BJ (cell line): Measurements from ENCODE around the gene ANAPC7. TPM values are rescaled to one million over a fixed set of nuclear protein-coding genes. Genes with fewer than 3 reads are reported as not detected.

ENCODE experiments used
- CTCF ChIA-PET: fragments of 350-600 bp; formaldehyde crosslinking; extraction: SDS; loops from one replicate; lab custom pipeline; 2021; ENCODE audit warnings: antibody characterized with exemption, inconsistent platforms; lab: Yijun Ruan, JAX
- POLR2A ChIA-PET: fragments of 300-600 bp; sonication (Branson Sonifier 250); formaldehyde crosslinking; extraction: SDS; loops from one replicate; lab custom pipeline; 2021; ENCODE audit warnings: antibody characterized with exemption; lab: Charles Lee
- DNase-seq: peaks from one replicate; pipeline ENCODE4 v3.0.0-alpha.2; 2011; ENCODE audit warnings: low read depth
- H3K27me3 ChIP-seq: 2 replicates; pipeline ENCODE4 v1.6.0; 2011; ENCODE audit warnings: low read length; ENCODE audit not compliant: control insufficient read depth, insufficient read depth
- H3K36me3 ChIP-seq: 2 replicates; pipeline ENCODE4 v1.5.1; 2011; ENCODE audit warnings: low read length; ENCODE audit not compliant: control insufficient read depth, insufficient read depth
- H3K4me3 ChIP-seq: 2 replicates; pipeline ENCODE4 v1.5.1; 2011; ENCODE audit warnings: low read depth, mild to moderate bottlenecking, control low read depth, low read length
- polyA minus RNA-seq: library from RNA; depleted of rRNA, polyadenylated mRNA; stranded (reverse); fragments of >200 nt; gene quantifications from 2 replicates; pipeline ENCODE4 v1.2.3, GENCODE V29; 2011; rRNA and poly(A)+ RNA removed
- polyA plus RNA-seq: library from polyadenylated mRNA; depleted of rRNA; stranded (reverse); fragments of >200 nt; gene quantifications from 2 replicates; pipeline ENCODE4 v1.2.3, GENCODE V29; 2011; rRNA removed
- TF ChIP-seq, protein P1 (sequence below): IDR thresholded peaks from 2 replicates; pipeline ENCODE4 v1.5.1; 2011; ENCODE audit warnings: low read depth, mild to moderate bottlenecking, control low read depth, inconsistent platforms, low read length, moderate library complexity; ENCODE audit not compliant: insufficient read depth

ANAPC7 gene, protein sequence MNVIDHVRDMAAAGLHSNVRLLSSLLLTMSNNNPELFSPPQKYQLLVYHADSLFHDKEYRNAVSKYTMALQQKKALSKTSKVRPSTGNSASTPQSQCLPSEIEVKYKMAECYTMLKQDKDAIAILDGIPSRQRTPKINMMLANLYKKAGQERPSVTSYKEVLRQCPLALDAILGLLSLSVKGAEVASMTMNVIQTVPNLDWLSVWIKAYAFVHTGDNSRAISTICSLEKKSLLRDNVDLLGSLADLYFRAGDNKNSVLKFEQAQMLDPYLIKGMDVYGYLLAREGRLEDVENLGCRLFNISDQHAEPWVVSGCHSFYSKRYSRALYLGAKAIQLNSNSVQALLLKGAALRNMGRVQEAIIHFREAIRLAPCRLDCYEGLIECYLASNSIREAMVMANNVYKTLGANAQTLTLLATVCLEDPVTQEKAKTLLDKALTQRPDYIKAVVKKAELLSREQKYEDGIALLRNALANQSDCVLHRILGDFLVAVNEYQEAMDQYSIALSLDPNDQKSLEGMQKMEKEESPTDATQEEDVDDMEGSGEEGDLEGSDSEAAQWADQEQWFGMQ
- polyA plus RNA-seq (32.6 and 43.0 TPM in 2 replicates), polyA minus RNA-seq (25.4 and 28.1 TPM in 2 replicates)

DNA sequence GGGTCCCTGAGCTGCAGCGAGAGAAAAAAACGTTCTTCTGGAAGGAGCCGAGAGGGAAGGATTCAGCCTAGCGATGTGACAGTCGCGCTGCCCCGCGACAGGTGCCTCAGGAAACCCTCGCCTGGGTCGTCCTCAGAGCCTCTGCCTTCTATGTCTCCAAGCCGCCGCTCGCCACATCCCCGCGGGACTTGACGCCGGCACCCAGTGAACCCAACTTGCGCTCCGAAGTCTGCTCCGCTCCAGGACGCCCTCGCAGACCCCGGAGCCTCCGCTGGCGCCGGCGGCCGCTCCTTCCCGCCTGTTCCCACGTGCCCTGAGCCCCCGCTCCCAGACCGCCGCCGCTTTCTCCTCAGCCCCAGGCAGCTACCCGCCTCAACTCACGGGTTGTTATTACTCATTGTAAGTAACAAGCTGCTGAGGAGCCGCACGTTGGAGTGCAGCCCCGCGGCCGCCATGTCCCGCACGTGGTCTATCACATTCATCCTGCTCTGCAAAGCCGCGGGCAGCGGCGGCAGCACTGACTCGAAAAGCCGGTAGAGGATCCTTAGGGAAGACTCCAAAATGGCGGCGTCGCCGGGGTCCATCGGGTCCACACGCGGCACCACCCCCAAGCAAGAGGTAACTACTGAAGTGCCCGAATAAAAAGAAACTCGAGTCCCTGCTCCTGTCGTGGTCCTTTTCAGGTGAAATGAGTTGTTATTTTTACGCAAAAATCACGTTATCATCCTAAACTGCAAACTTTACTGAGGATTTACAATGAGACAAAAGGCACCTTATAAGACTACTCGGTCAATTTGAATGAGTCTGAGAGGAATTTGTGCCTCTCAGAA is at the start of gene ANAPC7:
ANAPC7 (minus strand) TSS at position 563 of the 830 bp plus-strand sequence; CDS start at position 482, 81 bp downstream.
- no peaks in the 10 kb centered on the region for H3K27me3 ChIP-seq
- TF ChIP-seq, protein P1, sequence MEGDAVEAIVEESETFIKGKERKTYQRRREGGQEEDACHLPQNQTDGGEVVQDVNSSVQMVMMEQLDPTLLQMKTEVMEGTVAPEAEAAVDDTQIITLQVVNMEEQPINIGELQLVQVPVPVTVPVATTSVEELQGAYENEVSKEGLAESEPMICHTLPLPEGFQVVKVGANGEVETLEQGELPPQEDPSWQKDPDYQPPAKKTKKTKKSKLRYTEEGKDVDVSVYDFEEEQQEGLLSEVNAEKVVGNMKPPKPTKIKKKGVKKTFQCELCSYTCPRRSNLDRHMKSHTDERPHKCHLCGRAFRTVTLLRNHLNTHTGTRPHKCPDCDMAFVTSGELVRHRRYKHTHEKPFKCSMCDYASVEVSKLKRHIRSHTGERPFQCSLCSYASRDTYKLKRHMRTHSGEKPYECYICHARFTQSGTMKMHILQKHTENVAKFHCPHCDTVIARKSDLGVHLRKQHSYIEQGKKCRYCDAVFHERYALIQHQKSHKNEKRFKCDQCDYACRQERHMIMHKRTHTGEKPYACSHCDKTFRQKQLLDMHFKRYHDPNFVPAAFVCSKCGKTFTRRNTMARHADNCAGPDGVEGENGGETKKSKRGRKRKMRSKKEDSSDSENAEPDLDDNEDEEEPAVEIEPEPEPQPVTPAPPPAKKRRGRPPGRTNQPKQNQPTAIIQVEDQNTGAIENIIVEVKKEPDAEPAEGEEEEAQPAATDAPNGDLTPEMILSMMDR: 0 out of 2 replicates have a peak, but pooled peaks have one; percentile 16
- CTCF ChIA-PET: interaction anchor here (0.6 kb wide), 1 partner anchor 38 kb away, joined by 3 read pairs; no protein-coding TSS in a partner anchor
- peaks cover 7% of the 10 kb centered on the region; the same call in 1 of the 2 replicates for H3K36me3 ChIP-seq
- no peak for DNase-seq
- POLR2A ChIA-PET: no interaction called here
- peak within 1 kb of the TSS; percentile 98 for H3K4me3 ChIP-seq

DNA sequence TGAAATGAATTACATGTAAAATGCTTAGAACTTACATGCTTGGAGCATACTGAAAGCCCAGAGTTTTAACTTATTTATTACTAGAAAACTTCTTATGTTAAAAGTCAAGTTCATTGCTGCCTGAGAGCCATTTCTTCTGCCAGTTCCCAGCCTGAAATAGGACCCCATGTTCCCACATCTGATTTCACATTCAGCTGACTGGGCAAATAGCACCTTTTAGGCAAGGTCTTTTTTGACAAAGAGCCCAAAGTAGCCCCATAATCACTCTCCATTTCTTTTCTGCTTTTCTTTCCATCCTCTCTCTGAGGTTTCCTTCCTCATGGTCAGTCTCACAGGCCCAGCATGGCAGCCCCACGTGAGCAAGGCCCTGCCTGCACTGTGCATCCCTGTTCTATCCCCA is 47.8 kb upstream of the ANAPC7 start:
- TF ChIP-seq, protein P1: no peak
- Histone ChIP-seq H3K4me3 (no peak overlapping the region), H3K36me3 (peaks cover 2% of the 10 kb centered on the region; the same call in 1 of the 2 replicates), H3K27me3 (no peaks in the 10 kb centered on the region)
- ChIA-PET POLR2A (no interaction called here), CTCF (interaction anchor here (0.7 to 7.1 kb wide), 10 partner anchors 17 to 437 kb away, joined by 3 to 106 read pairs (median 6); partner anchors contain the start of genes FAM216A and GPN3)
- no peak for DNase-seq

DNA sequence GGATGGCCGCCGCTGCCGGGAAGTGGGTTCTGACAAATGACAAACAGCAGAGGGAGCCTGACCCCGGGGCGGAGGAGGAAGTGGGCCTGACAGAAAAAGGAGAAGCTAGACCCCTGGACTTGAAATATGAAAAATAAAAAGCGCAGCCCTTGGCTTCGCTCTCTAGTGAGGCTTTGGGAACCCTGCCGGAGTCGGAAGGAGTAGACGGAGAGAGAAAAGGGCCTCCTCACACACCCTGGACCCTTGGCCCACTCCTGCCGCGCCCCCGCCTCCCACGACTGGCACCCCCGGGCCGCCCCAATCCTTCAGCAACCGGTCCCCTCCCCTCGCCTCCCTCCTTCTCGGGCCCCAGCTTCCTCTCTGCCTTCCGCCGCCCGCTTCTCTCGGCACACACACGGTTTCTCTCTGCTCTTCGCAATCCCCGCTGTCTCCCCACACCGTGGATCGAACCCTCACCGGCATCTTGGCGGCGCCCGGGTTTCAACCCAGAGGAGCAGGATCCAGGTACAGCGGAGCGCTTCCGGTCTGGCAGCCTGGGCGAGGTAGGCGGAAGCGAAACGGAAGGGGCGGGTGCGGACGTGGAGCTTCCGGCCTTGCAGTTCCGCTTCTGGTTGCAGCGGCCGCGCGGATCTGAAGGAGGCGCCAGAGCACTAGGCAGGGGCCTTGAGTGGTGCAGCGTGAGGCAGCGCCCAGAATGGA is 46.4 kb upstream of the ANAPC7 start, which contains the start of gene ARPC3:
ARPC3 (minus strand) TSS at position 539 of the 699 bp plus-strand sequence; CDS start at position 462, 77 bp downstream.
- peak; percentile 61 for DNase-seq
- Histone ChIP-seq H3K36me3 (peaks cover 4% of the 10 kb centered on the region; the same call in 1 of the 2 replicates), H3K4me3 (peak within 1 kb of the TSS; percentile 100), H3K27me3 (no peaks in the 10 kb centered on the region)
- ChIA-PET POLR2A (interaction anchor here (0.6 to 1.2 kb wide), 5 partner anchors 12 to 150 kb away, joined by 3 to 8 read pairs (median 5); partner anchors contain the start of genes FAM216A and GPN3), CTCF (interaction anchor here (0.6 to 7.1 kb wide), 37 partner anchors 8 to 465 kb away, joined by 3 to 106 read pairs (median 4); partner anchors contain the start of genes FAM216A, GPN3, RAD9B and VPS29)
- TF ChIP-seq, protein P1: peak; percentile 94

DNA sequence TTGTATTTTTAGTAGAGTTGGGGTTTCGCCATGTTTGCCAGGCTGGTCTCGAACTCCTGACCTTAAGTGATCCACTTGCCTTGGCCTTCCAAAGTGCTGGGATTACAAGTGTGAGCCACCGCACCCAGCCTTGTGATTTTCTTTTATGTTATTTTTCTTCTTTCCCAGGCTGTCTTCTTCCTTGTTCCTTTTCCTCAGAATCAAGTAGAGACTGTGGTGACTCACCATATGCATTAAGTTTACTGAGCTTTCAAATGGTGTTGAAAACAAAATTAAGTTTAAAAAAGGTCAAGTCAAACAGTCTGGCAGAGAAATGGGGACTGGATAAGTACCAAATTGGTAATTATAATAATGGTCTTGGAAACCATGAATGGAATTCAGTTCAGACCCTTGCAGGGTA is 40.9 kb upstream of the ANAPC7 start:
- ChIA-PET POLR2A (no interaction called here), CTCF (interaction anchor here (1.5 kb wide), 1 partner anchor 13 kb away, joined by 5 read pairs; no protein-coding TSS in a partner anchor)
- peaks cover 9% of the 10 kb centered on the region for H3K36me3 ChIP-seq

More for the DNA sequence above, 40.9 kb upstream of the ANAPC7 start:
- no peak for DNase-seq
- TF ChIP-seq, protein P1: no peak
- Histone ChIP-seq H3K27me3 (no peaks in the 10 kb centered on the region), H3K4me3 (no peak overlapping the region)
